HL-60/S4 treated with retinoic acid at 250 ng/mL for 4 days and 3 days (cell line): Measurements from ENCODE around the gene MAPK8IP2.
"Not testable (repeated sequence)": the region's sequence is repeated elsewhere in the genome, so short reads cannot be mapped to it uniquely, and the experiment has no call there.

Source experiments
- in situ Hi-C: fragments of 300-500 bp; cut with MboI; formaldehyde crosslinking; loops from 2 replicates; pipeline ENCODE4 v1.7.0; 2022; ENCODE audit warnings: low sequenced_read_pairs

Gene MAPK8IP2

GRCh38 chr22:50599816-50600455, 657 bp upstream of the MAPK8IP2 start:
- in situ Hi-C loops, result no loop called here

DNA sequence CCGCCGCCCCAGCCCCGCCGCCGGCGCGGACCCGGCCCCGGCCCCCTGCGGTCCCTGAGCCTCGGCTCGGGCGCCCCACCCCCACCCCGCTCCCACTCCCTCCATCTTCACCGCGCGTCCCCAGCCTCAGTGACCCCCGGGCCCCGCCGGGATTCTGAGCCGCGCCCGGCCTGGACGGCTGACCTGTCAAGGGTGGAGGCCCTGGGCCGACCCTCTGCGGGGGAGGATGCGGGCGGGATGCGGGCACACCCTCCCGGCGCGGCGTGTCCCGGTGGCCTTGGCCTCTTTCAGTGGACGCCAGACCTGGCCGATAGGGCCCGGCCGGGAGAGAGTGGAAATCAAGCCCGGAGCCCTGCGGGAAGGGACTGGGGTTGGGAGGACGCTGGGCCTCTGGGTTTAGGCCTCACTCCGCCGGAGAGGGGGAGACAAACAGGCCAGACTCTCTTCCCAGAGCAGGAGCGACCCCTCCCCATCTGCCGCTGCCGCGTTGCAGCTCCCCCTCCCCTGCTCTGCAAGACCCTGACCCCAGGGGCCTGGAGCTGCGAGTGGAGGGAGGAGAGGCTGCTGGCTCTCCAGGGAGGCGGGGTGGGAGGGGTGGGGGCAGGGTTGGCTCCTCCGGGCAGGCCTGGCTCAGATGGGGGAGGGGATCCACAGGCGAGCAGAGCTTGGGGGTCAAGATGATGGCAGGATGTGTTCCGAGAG, 525 bp downstream of the MAPK8IP2 start:
- in situ Hi-C loops, result no loop called here

DNA sequence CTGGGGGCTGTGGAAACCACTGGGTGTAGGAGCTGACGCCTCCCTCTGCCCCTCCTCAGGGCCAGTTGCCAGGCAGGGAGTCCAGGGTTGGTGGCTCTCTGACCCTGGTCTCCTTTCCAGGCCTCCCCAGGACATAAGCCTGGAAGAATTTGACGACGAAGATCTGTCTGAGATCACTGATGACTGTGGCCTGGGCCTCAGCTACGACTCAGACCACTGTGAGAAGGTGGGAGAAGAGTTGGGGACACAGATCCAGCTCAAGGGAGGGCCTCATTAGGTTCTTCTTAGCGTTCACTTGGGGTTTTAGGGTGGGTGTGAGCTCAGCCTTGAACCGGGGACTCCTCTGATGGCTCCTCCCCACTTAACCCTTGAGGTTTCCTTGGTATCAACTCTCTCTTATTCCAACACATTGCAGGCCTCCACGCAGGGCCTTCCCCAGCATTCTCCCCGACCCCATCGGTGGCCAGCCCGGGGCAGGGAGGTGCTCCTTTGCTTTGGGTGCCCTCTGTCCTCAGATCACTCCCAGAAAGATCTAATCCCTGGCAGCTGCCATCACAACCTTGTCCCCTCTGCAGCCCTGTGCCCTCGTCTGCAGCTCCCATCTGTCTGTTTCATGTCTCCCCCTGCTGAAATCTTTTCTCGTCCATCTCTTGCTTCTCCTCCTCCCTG, 1.2 kb downstream of the MAPK8IP2 start:
- in situ Hi-C loops, result no loop called here

DNA sequence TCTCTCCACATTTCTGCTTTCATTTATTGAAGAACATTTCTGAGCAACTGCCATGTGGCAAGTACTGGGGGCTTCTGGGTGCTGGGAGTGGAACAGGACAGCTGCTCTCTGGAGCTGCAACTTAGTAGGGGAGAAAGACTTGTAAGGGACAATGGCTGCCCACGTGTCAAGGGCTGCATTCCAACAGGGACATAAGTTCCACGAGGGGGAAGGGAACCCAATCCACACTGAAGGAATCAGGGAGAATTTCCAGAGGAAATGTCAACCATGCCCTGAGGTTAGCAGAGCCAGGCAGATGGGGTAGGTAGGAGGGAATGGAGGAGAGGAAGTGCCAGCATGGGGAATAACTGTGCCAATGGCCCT, 1.7 kb downstream of the MAPK8IP2 start:
- in situ Hi-C loops, result no loop called here

- in situ Hi-C loops, result no loop called here
These were observed 3.1 kb downstream of the MAPK8IP2 start for GRCh38 chr22:50603511-50604255.

DNA sequence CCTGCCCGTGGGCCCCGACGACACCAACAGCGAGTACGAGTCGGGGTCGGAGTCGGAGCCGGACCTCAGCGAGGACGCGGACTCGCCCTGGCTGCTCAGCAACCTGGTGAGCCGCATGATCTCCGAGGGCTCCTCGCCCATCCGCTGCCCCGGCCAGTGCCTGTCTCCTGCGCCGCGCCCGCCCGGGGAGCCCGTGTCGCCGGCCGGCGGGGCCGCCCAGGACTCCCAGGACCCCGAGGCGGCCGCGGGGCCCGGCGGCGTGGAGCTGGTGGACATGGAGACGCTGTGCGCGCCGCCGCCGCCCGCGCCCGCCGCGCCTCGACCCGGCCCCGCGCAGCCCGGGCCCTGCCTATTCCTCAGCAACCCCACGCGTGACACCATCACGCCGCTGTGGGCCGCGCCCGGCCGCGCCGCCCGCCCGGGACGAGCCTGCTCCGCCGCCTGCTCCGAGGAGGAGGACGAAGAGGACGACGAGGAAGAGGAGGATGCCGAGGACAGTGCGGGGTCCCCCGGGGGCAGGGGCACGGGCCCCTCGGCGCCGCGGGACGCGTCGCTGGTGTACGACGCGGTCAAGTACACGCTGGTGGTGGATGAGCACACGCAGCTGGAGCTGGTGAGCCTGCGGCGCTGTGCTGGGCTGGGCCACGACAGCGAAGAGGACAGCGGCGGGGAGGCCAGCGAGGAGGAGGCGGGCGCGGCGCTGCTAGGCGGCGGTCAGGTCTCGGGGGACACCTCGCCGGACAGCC, 3.8 kb downstream of the MAPK8IP2 start:
- in situ Hi-C loops, result no loop called here

GRCh38 chr22:50605002-50605612, 4.5 kb downstream of the MAPK8IP2 start:
- in situ Hi-C loops, result no loop called here

DNA sequence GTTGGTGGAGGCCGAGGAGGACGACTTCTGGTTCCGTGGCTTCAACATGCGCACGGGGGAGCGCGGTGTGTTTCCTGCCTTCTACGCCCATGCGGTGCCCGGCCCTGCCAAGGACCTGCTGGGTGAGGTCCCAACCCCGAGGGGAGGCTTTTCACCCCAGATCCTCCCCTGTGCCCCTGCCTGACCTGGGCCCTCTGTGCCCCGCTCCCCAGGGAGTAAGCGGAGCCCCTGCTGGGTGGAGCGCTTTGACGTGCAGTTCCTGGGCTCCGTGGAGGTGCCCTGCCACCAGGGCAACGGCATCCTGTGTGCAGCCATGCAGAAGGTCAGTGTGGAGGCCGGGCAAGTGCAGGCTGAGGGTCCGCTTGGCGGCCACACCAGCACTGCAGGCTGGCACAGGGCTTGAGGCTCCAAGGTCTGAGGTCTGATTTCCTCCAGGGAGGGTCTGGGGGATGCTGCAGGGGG, 5.1 kb downstream of the MAPK8IP2 start:
- in situ Hi-C loops, result no loop called here

- in situ Hi-C loops, result no loop called here
These were observed 5.8 kb downstream of the MAPK8IP2 start for GRCh38 chr22:50606165-50606945.

- in situ Hi-C loops, result no loop called here
These were observed 6.5 kb downstream of the MAPK8IP2 start for GRCh38 chr22:50606946-50607658.

DNA sequence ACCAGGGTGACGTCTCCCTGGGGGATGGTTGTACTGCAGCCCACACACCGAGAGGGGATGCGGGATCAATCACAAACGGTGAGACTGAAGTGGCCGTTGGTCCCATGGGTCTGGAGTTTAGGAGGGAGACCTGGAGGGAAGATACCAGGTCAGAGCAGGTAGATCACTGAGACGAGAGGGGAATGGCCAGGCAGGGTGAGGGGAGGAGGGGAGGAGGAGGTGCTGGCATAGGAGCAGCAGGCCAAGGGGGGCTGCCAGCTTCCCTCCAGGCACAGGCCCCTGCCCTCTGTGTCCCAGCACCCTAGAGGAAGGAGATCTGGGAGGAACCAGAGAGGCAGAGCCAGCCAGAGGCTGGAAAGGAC, 7.0 kb downstream of the MAPK8IP2 start:
- in situ Hi-C loops, result no loop called here

- in situ Hi-C loops, result not testable (repeated sequence)
These were observed 7.7 kb downstream of the MAPK8IP2 start for GRCh38 chr22:50608058-50608840.

DNA sequence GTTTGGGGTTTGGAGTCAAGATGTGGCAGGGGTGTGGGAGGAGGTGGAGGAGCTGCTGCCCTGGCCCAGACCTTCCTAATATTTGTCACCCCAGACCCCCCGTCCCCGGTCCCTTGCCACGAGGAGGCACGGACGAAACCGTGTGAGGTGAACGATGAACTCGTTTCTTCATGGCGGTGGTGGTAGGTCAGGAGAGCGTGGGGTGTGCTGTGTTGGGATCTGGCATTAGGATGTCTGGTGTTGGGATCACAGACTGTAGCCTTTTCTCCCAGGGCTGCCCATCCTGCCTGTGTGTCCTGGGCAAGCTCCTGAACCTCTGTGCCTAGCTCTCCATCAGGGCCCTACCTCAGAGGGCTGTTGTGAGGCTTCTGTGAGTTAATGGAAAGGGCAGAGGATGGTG, 8.4 kb downstream of the MAPK8IP2 start:
- in situ Hi-C loops, result no loop called here

- in situ Hi-C loops, result no loop called here
These were observed 9.0 kb downstream of the MAPK8IP2 start for GRCh38 chr22:50609599-50609998.

- in situ Hi-C loops, result no loop called here
These were observed 9.5 kb downstream of the MAPK8IP2 start for GRCh38 chr22:50610041-50610451.

DNA sequence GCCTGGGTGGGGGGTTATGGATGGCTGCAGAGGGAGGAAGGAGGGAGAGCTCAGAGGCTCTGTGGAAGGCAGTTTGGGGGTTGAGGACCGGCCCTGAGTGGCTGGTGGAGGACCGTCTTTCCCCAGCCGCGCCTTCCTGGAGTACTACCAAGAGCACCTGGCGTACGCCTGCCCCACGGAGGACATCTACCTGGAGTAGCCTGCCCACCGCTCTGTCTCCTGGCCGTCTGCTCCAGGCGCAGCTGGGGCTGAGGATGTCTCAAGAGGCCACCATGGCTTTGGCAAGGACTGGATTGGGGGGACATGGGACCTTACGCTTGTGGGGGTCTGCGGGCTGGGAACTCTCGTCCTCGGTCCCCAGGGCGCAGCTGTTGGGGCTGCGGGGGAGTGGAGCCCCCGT, 10.0 kb downstream of the MAPK8IP2 start:
- in situ Hi-C loops, result no loop called here

DNA sequence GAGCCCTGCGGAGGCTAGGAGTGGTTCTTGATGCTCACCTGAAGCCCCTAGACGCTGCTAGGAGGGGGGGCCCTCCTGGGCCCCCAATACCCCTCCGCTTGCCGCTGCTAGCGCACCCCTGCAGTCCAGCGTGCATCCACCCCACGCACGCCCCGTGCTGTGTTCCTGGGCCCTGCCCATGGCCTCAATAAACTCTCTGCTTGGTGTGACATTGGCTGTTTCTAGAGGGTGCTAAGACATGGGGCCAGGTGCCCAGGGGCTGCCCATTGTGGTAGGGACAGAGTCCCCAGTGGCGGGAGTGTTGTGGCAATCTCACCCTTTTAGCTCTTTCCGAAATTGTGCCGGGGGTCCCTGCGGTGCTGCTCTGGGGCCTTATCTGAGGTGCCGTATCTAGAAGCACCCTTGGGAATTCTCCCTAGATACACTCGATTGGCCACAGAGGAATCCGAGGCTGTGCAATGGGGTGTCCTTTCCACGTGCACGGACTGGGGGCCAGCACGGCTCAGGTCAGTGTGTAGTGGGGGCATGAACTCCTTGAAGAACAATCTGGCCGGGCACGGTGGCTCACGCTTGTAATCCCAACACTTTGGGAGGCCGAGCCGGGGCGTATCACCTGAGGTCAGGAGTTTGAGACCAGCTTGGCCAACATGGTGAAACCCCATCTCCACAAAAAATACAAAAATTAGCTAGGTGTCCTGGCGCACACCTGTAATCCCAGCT, 10.9 kb downstream of the MAPK8IP2 start:
- in situ Hi-C loops, result no loop called here

DNA sequence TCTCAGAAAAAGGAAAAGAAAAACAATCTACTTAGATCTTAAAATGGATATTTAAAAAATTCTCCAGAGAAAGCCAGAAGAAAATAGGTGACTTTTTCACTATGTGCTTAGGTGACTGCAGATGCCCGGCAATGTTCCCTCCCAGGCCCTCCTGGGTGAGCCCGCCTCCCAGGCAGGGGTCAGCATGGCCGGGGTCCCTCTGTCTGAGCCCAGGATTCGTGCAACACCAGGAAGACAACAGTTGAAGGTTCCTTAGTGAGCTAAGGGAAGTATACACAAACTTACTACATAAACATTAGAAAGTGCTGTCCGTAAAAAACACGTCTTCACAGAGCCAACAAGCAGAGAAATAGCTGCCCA, 11.6 kb downstream of the MAPK8IP2 start:
- in situ Hi-C loops, result no loop called here
